Chondrocyte (in vitro differentiated cells): ENCODE measurements around the gene POU3F1. TPM values are rescaled to one million over a fixed set of nuclear protein-coding genes. Genes with fewer than 3 reads are reported as not detected.

Experiments used
- DNase-seq: peaks from one replicate; pipeline ENCODE4 v3.0.0; 2021; ENCODE audit warnings: mixed read lengths, low spot score
- H3K27ac Mint-ChIP-seq: one replicate; pipeline ENCODE4 v1.8.0; 2021; ENCODE audit warnings: mild to moderate bottlenecking, moderate library complexity, mixed read lengths; ENCODE audit not compliant: unreplicated experiment
- H3K27me3 Mint-ChIP-seq: 2 replicates; pipeline ENCODE4 v1.8.0; 2021; ENCODE audit warnings: low read depth, mixed read lengths
- H3K36me3 Mint-ChIP-seq: 2 replicates; pipeline ENCODE4 v1.8.0; 2021; ENCODE audit warnings: low read depth, mixed read lengths
- H3K4me1 Mint-ChIP-seq: 2 replicates; pipeline ENCODE4 v1.8.0; 2021; ENCODE audit warnings: low read depth, mild to moderate bottlenecking, mixed read lengths
- H3K4me3 Mint-ChIP-seq: one replicate; pipeline ENCODE4 v1.8.0; 2021; ENCODE audit warnings: mild to moderate bottlenecking, moderate library complexity, mixed read lengths; ENCODE audit not compliant: unreplicated experiment
- H3K9me3 Mint-ChIP-seq: 2 replicates; pipeline ENCODE4 v1.8.0; 2021; ENCODE audit warnings: low read depth, mixed read lengths
- CTCF ChIP-seq: fragments of 200-600 bp; sonication (generic); IDR thresholded peaks from 2 replicates; pipeline ENCODE4 v1.5.0; 2021; ENCODE audit warnings: antibody characterized with exemption, mild to moderate bottlenecking, moderate library complexity
- total RNA-seq: library from RNA; stranded (reverse); gene quantifications from 3 replicates; pipeline ENCODE4 v1.2.1, GENCODE V29; 2021

POU3F1 gene
- total RNA-seq, 1 donor from 2014 or later, result 1.6 TPM

GRCh38 chr1:38053416-38054091, 7.0 kb upstream of the POU3F1 start:
- no peak for DNase-seq
- no peaks in the 10 kb centered on the region for H3K36me3 Mint-ChIP-seq
- no peak for TF ChIP-seq CTCF
- peaks cover 7% of the 10 kb centered on the region for H3K4me1 Mint-ChIP-seq
- H3K27ac Mint-ChIP-seq, result no peak overlapping the region
- H3K27me3 Mint-ChIP-seq, result peaks cover 2% of the 10 kb centered on the region
- no peak overlapping the region for H3K4me3 Mint-ChIP-seq
- H3K9me3 Mint-ChIP-seq, result no peaks in the 10 kb centered on the region

- TF ChIP-seq CTCF, result no peak
- peaks cover 9% of the 10 kb centered on the region for H3K4me1 Mint-ChIP-seq
- H3K4me3 Mint-ChIP-seq, result no peak overlapping the region
- H3K27me3 Mint-ChIP-seq, result peaks cover 2% of the 10 kb centered on the region
- no peak overlapping the region for H3K27ac Mint-ChIP-seq
- no peak for DNase-seq
- no peaks in the 10 kb centered on the region for H3K9me3 Mint-ChIP-seq
- H3K36me3 Mint-ChIP-seq, result no peaks in the 10 kb centered on the region
Observed at GRCh38 chr1:38052750-38053415, 6.3 kb upstream of the POU3F1 start.

GRCh38 chr1:38051079-38051543, 4.5 kb upstream of the POU3F1 start:
- no peak for TF ChIP-seq CTCF
- Mint-ChIP-seq H3K4me1 (peaks cover 15% of the 10 kb centered on the region), H3K36me3 (no peaks in the 10 kb centered on the region), H3K9me3 (no peaks in the 10 kb centered on the region), H3K27me3 (peaks cover 2% of the 10 kb centered on the region), H3K4me3 (no peak overlapping the region), H3K27ac (no peak overlapping the region)
- DNase-seq, result no peak

GRCh38 chr1:38050397-38051078, 3.9 kb upstream of the POU3F1 start:
- Mint-ChIP-seq H3K4me3 (no peak overlapping the region), H3K27ac (no peak overlapping the region), H3K27me3 (peaks cover 2% of the 10 kb centered on the region), H3K9me3 (no peaks in the 10 kb centered on the region), H3K4me1 (peaks cover 15% of the 10 kb centered on the region), H3K36me3 (no peaks in the 10 kb centered on the region)
- no peak for TF ChIP-seq CTCF
- no peak for DNase-seq

GRCh38 chr1:38047603-38048141, 1.1 kb upstream of the POU3F1 start:
- no peaks in the 10 kb centered on the region for H3K36me3 Mint-ChIP-seq
- no peak for DNase-seq
- peak overlapping the region; percentile 75 for H3K4me3 Mint-ChIP-seq
- H3K4me1 Mint-ChIP-seq, result peaks cover 24% of the 10 kb centered on the region
- no peaks in the 10 kb centered on the region for H3K9me3 Mint-ChIP-seq
- H3K27me3 Mint-ChIP-seq, result peaks cover 13% of the 10 kb centered on the region
- TF ChIP-seq CTCF, result no peak
- H3K27ac Mint-ChIP-seq, result peak overlapping the region; percentile 63
